ENCODE data around the gene PHLPP1.

DNA sequence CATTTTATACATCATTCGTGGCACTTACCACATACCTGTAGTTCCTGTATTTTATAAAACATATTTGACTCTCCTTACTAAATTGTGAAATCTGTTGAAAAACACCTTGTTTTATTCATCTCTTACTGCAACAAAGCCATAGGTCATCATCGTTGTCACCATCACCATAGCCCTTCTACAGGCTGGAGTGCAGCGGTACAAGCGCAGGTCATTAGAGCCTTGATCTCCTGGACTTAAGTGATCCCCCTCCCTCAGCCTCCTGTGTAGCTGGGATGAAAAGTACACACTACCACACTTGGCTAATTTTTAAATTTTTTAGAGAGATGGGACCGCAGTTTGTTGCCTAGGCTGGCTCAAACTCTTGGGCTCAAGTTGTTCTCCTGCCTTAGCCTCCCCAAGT, 184.2 kb downstream of the PHLPP1 start:
- TF ChIP-seq CTCF (CRISPR knock-in tag; IDR thresholded peaks at IDR 0.05) (no peak), ZNF121 (CRISPR knock-in tag; IDR thresholded peaks at IDR 0.05) (no peak), ZZZ3 (CRISPR knock-in tag; IDR thresholded peaks at IDR 0.05; ENCODE audit: borderline replicate concordance) (no peak), WIZ (CRISPR knock-in tag; IDR thresholded peaks at IDR 0.05) (no peak)
- TF ChIP-seq, protein P1, sequence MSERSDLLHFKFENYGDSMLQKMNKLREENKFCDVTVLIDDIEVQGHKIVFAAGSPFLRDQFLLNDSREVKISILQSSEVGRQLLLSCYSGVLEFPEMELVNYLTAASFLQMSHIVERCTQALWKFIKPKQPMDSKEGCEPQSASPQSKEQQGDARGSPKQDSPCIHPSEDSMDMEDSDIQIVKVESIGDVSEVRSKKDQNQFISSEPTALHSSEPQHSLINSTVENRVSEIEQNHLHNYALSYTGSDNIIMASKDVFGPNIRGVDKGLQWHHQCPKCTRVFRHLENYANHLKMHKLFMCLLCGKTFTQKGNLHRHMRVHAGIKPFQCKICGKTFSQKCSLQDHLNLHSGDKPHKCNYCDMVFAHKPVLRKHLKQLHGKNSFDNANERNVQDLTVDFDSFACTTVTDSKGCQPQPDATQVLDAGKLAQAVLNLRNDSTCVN (CRISPR knock-in tag; IDR thresholded peaks at IDR 0.05; ENCODE audit: borderline replicate concordance): no peak
